Stimulated activated CD8-positive, alpha-beta memory T cell treated with anti-CD3 and anti-CD28 coated beads, Interleukin-12 subunit alpha, Interleukin-12 subunit beta, amount 100 ng/mL, for 4 hours (primary cell): ENCODE results near the gene LACTB.
A peak's percentile ranks its signal among the peaks of the same experiment; 100 is the strongest.

Experiments used
- DNase-seq: peaks from one replicate; pipeline ENCODE4 v3.0.0-alpha.2; 2020; ENCODE audit warnings: low read depth

The LACTB gene, protein sequence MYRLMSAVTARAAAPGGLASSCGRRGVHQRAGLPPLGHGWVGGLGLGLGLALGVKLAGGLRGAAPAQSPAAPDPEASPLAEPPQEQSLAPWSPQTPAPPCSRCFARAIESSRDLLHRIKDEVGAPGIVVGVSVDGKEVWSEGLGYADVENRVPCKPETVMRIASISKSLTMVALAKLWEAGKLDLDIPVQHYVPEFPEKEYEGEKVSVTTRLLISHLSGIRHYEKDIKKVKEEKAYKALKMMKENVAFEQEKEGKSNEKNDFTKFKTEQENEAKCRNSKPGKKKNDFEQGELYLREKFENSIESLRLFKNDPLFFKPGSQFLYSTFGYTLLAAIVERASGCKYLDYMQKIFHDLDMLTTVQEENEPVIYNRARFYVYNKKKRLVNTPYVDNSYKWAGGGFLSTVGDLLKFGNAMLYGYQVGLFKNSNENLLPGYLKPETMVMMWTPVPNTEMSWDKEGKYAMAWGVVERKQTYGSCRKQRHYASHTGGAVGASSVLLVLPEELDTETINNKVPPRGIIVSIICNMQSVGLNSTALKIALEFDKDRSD

GRCh38 chr15:63121382-63122001 is at the start of gene LACTB:
LACTB (plus strand) TSS chr15:63121861; CDS start chr15:63121872, 11 bp downstream.
- DNase-seq, result peak; percentile 59

DNA sequence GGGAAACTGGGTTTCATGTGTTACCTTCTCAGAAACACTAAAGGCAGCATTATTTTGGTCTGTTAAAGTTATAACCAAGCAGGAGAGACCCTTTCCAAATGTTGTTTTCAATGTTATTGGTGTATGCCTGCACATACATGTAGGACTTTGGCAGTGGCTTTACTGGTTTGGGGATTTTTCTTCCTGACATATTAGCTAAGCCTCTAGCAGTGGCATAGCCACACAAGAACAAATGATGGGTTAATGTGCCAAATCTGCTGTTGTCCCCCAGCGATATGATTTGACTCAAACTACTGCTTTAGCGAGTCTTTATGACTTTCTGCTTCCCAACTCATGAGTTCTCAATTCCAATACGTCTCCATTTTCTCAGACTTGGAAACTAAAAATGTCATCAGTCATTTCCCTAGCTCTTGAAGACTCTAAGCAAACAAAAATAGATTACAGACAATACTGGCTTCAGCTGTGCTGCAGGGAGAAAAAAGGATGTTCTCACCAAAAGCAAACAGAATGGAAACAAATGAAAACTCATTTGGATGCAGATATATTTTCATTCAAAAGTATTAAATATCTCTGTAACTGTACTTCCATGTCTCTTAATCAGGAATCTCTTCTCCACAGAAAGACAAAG is 49.5 kb upstream of the LACTB start:
- DNase-seq, result no peak

- DNase-seq, result no peak
Measured at GRCh38 chr15:63072809-63073277, 48.8 kb upstream of the LACTB start.

DNA sequence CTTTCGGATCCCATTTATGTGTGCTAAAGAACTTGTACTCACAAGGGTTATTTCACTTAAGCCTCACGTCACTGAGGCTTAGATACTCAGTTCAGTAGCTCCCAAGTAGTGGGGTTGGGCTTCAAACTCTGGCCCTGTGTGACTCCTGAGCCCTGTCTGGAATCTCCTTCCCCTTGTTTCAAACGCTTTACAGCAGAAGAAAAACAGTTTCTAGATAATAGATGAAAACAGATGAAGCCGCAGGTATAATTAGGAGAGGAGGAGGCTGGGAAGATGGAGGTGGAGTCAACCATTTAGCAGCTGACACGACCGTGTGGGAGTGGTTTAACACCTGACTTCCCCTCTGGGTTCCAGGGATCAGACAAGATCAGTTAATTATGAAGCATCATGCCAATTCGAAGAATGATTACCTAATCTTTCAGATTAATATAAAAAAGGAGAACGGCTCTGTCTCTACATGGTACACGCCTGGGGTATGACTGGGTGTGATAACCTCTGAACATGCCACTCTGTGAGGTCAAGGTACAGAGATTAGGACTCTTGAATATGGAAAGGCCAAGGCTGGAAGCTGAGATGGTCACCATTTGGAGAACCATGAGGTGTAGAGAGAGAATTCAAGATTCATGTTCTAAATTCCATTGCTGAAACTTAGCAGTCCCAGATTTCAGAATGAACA is 48.0 kb upstream of the LACTB start:
- DNase-seq, result no peak

DNA sequence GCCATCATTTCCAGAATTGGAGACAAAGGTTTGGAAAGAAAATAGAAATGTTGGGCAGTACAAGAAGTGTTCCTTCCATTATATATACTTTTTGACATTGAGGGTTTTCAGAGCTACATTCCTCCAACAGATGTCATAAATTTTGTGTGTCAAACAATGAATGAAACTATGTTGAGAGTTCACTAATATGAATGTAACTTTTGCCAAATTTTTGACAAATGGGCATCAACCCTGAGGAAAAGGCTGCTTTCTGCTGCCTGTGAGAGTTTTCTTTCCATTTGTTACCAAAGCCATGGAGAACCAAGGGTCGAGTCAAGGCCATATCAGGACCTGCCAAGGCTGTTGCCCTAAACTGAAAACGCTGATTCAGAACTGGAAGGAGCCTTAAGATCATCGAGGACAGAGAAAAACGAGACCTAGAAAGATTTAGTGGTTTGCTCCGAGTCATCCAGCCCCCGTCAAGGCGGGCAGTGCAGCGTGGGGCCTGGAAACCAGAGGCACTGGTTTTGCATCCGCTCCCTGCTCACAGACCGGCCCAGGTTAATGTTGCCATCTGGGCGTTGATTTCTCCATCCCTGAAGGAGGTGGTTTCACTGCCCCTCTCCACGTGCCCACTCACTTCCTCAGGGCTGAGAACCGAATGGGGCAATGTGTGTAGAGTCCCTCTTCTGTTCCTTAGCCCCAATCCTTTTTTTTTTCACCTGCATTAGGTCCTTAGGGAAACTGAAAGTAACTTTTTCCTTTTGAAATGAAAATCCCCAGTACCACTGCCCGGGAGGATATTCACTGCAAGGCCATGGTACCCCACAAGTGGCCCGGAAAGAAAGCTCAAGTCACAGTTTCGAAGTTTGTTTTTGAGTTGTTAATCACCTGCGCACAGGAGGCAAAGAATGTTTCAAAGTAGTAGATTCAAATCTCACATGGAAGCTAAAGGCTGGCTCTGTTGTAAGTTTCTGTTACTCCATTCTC is 46.4 kb upstream of the LACTB start:
- DNase-seq, result no peak

GRCh38 chr15:63075984-63076713 is 45.5 kb upstream of the LACTB start:
- DNase-seq, result no peak

- no peak for DNase-seq
Measured at GRCh38 chr15:63076714-63077046, 45.0 kb upstream of the LACTB start.

GRCh38 chr15:63077952-63078351 is 43.7 kb upstream of the LACTB start:
- no peak for DNase-seq

DNA sequence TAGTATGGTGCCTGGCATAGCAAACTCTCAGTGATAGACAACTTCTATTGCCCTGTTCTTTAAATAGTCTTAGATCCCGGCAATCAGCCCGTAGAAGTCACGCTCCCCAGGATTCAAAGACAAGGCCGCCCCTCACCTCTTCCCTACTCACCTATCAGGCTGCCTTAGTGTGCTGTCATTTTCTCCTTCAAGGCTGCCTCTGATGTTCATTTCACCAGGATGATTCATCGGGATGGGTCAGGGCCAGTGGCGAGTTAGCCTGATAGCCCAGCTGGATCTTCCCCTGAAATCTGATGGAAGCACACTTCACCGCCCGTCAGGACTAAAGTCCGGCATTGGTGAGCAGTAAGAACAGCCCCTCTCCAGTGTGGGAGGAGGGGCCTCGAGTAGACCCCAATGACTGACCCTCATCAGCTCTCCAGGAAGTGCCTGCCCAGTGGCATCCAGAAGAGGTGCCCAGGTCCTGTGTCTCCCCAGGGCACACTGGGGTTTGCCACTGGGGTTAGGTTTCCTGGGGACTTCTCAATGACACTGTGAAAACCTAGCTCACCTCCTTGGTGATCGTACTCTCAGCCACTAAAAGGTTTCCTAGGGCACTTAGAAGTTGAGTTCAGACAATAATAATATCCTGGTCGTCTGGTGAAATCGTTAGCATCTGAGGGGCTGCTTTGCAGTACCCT is 41.6 kb upstream of the LACTB start:
- no peak for DNase-seq

GRCh38 chr15:63080634-63081250 is 40.9 kb upstream of the LACTB start:
- no peak for DNase-seq

- no peak for DNase-seq
Measured at GRCh38 chr15:63082366-63082765, 39.3 kb upstream of the LACTB start.

GRCh38 chr15:63083044-63083443 is 38.6 kb upstream of the LACTB start:
- DNase-seq, result no peak

DNA sequence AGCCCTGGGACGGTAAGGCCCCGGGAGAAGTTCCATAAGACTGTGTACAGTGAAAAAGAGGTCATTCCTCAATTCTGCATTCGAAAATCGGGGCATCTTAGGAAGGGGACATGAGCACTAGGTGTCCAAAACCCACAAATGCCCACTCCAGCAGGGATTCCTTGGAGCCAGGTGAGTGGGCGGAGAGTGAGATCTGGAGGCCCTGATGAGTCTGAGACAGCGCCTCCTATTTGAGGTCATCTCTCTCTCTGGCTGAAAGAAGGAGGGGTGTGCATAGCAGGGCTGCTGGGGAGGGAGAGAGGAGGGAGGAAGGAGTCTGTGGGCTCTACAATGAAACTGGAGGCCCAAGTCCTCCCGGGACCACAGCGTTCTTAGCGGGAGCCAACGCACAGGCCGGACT is 38.1 kb upstream of the LACTB start:
- DNase-seq, result no peak

GRCh38 chr15:63084806-63085205 is 36.9 kb upstream of the LACTB start:
- no peak for DNase-seq

DNA sequence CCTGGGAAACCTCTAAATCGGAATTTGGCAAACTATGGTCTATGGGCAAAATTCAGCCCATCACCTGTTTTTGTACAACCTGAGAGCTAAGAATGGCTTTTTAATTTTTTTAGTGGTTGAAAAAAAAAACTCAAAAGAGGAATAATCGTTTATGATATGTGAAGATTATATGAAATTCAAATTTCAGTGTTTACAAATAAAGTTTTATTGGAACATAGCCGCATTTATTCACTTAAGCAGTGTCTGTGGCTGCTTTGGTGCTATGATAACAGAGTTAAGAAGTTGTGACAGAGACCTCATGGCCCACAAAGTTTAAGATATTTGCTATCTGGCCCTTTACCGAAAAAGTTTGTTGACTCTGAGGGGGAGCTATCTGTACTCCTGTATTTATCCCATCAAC is 36.4 kb upstream of the LACTB start:
- no peak for DNase-seq

DNA sequence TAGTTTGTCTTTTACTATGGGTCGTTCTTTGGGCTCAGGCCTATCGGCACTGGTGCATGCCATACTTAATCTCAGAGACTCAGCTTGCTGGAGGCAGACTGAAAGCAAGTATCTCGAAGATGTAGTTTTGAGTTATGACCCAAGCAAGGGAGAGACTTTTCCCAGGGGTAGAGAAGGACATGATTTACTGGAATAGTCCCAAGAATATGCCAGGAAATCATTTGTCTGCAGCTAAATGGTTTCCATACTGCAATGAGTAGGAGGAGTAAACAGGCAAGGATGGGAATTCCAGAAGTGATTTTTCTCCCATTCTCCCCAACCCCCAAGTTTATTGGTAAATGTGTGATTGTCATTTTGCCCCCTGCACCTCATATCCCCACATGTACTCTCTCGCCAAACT is 35.4 kb upstream of the LACTB start:
- DNase-seq, result no peak

DNA sequence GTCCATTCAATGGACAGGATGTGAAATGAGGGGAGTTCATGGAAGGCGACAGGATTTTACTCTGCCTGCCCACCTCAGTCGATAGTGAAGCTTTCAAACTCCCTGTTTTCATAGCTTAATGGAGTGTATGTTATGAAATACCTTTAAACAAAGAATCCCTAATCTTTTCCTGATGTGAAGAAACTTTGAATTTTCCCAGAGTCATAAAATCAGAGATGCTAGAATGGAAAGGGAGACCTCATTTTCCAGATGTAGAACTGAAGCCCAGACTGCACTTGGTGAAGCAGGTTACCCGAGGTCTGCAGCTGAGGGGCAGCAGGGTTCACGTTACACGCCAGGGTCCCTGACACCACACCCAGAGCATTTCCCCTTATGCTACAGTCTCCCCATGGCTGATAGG is 34.7 kb upstream of the LACTB start:
- no peak for DNase-seq

DNA sequence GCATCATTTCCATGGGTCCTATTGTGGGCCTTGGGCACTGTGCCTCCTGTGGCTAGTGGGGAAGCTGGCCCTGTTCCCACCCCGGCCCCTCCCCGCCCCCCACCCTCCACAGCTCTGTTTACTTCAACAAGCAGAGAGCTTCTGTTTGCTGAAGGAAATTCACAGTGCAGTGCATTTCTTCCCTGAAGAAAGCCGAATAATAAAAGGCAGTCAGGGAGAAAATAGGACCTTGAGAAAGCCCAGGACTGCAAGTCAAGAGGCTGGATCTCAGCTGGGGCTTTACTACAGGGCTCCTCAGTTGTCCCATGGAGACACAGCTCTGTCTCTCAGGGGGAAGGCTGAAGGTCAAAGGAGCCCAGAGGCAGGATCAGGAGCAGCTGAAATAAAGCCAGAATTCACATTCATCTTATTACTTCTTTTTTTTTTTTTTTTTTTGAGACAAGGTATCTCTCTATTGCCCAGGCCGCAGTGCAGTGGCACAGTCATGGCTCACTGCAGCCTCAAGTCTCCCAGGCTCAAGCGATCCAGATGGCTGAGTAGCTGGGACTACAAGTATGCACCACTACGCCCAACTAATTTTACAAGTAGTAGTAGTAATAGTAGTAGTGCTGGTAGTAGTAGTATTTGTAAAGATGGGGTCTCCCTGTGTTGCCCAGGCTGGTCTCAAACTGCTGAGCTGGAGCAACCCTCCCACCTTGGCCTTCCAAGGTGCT is 33.0 kb upstream of the LACTB start:
- no peak for DNase-seq
